ENCODE results near the gene SNCB. TPM values are rescaled to one million over a fixed set of nuclear protein-coding genes. Genes with fewer than 3 reads are reported as not detected.

SNCB gene
- polyA plus RNA-seq, 1 of the 3 experiments (the other 2 are of a cell fraction) = 0.33 TPM

- POLR2A ChIA-PET = no interaction called here
Observed at GRCh38 chr5:176650354-176650884, 20.1 kb upstream of the SNCB start.

GRCh38 chr5:176648474-176649194 is 18.3 kb upstream of the SNCB start:
- H3K9me3 ChIP-seq = no peaks in the 10 kb centered on the region
- peak overlapping the region; percentile 99 for H3K4me2 ChIP-seq
- H3K27ac ChIP-seq (ENCODE audit: low read depth in 2 of 2, low read length in 1 of 2) = no peak overlapping the region
- no peaks in the 10 kb centered on the region for H3K27me3 ChIP-seq (ENCODE audit: insufficient read depth)
- peaks cover 0 to 6% of the 10 kb centered on the region in 2 experiments for H3K36me3 ChIP-seq (replicated peaks in 1 of 2; ENCODE audit: control insufficient read depth in 1 of 2, insufficient read depth in 2 of 2, low read length in 1 of 2)
- DNase-seq = no peak
- ChIA-PET POLR2A (interaction anchor here (1.9 kb wide), 1 partner anchor 12 kb away, joined by 6 read pairs; no protein-coding TSS in a partner anchor), CTCF (interaction anchor here (0.6 to 5.8 kb wide), 7 partner anchors 9 to 463 kb away, joined by 3 to 38 read pairs (median 24); partner anchors contain the start of genes EIF4E1B and SNCB)
- peak overlapping the region; percentile 89 to 94 for H3K4me3 ChIP-seq (ENCODE audit: low read depth in 2 of 2, low read length in 1 of 2)
- H3F3A ChIP-seq (replicated peaks; ENCODE audit: insufficient read depth) = no peaks in the 10 kb centered on the region
- H3K9ac ChIP-seq = peak overlapping the region; percentile 98
- peaks cover 4 to 46% of the 10 kb centered on the region in 2 experiments; a peak in 2 of 4 replicates for H3K4me1 ChIP-seq (ENCODE audit: control insufficient read depth in 1 of 2, insufficient read depth in 2 of 2, low read depth in 1 of 2, low read length in 1 of 2)
- no peak overlapping the region for H2AFZ ChIP-seq (ENCODE audit: low read depth)
- peaks cover 46% of the 10 kb centered on the region for H3K79me2 ChIP-seq (ENCODE audit: insufficient read depth)
- WGBS (ENCODE audit: low lambda C conversion rate) = 91% methylated on average over 11 of the region's 15 CpGs
- peaks cover 26% of the 10 kb centered on the region; the same call in 1 of the 2 replicates for H4K20me1 ChIP-seq (ENCODE audit: insufficient read depth)
- no peaks in the 10 kb centered on the region for H3K9me2 ChIP-seq
- TF ChIP-seq ZBTB33 (IDR thresholded peaks at IDR 0.05; ENCODE audit: borderline replicate concordance, low read depth) = no peak
- no peak for TF ChIP-seq TCF12 (IDR thresholded peaks at IDR 0.05)
- TF ChIP-seq MXI1 (IDR thresholded peaks at IDR 0.05; ENCODE audit: low read depth, low read length) = no peak
- no peak for TF ChIP-seq USF1 (IDR thresholded peaks at IDR 0.05; ENCODE audit: borderline replicate concordance, low read depth)
- TF ChIP-seq SMC3 (IDR thresholded peaks at IDR 0.05; ENCODE audit: low read depth, low read length) = no peak
- TF ChIP-seq ELF1 (IDR thresholded peaks at IDR 0.05) = no peak
- no peak for TF ChIP-seq POLR2AphosphoS5 (IDR thresholded peaks at IDR 0.05; ENCODE audit: low read depth, low read length)
- no peak for TF ChIP-seq RCOR1 (IDR thresholded peaks at IDR 0.05; ENCODE audit: low read length)
- TF ChIP-seq FOXJ3 (CRISPR knock-in tag; IDR thresholded peaks at IDR 0.05) = no peak
- no peak for TF ChIP-seq PBX3 (IDR thresholded peaks at IDR 0.05)

More at GRCh38 chr5:176650354-176650884, 20.1 kb upstream of the SNCB start:
- no peak for TF ChIP-seq JUND (IDR thresholded peaks at IDR 0.05)
- no peak for TF ChIP-seq IRF3 (IDR thresholded peaks at IDR 0.05; ENCODE audit: low read depth, low read length)
- TF ChIP-seq MEF2A (IDR thresholded peaks at IDR 0.05; ENCODE audit: borderline replicate concordance, low read depth) = no peak
- no peak for TF ChIP-seq ELF1 (IDR thresholded peaks at IDR 0.05)
- Histone ChIP-seq H3K9me2 (no peaks in the 10 kb centered on the region), H2AFZ (ENCODE audit: low read depth) (no peak overlapping the region), H3F3A (replicated peaks; ENCODE audit: insufficient read depth) (no peaks in the 10 kb centered on the region), H3K27ac (ENCODE audit: low read depth in 2 of 2, low read length in 1 of 2) (no peak overlapping the region), H3K4me2 (no peak overlapping the region), H3K79me2 (ENCODE audit: insufficient read depth) (peaks cover 46% of the 10 kb centered on the region), H3K27me3 (ENCODE audit: insufficient read depth) (no peaks in the 10 kb centered on the region), H3K9me3 (no peaks in the 10 kb centered on the region), H4K20me1 (ENCODE audit: insufficient read depth) (peaks cover 26% of the 10 kb centered on the region; the same call in 1 of the 2 replicates), H3K4me3 (ENCODE audit: low read depth in 2 of 2, low read length in 1 of 2) (no peak overlapping the region), H3K4me1 (ENCODE audit: control insufficient read depth in 1 of 2, insufficient read depth in 2 of 2, low read depth in 1 of 2, low read length in 1 of 2) (peaks cover 4 to 53% of the 10 kb centered on the region in 2 experiments; a peak in 2 of 4 replicates), H3K9ac (no peak overlapping the region), H3K36me3 (replicated peaks in 1 of 2; ENCODE audit: control insufficient read depth in 1 of 2, insufficient read depth in 2 of 2, low read length in 1 of 2) (peaks cover 0 to 18% of the 10 kb centered on the region in 2 experiments)
- CTCF ChIA-PET = interaction anchor here (1.4 to 4.1 kb wide), 3 partner anchors 7 to 216 kb away, joined by 3 to 33 read pairs (median 24); no protein-coding TSS in a partner anchor
- WGBS (ENCODE audit: low lambda C conversion rate) = 87% methylated on average over 8 of the region's 8 CpGs
- no peak for DNase-seq
